Cardiac fibroblast (primary cell): Measurements from ENCODE around the gene NDUFC2.
"Not testable (repeated sequence)": the region's sequence is repeated elsewhere in the genome, so short reads cannot be mapped to it uniquely, and the experiment has no call there.

Experiments
- DNase-seq, 2 donors: peaks; one replicate each; pipeline versions ENCODE4 v3.0.0 to v3.0.0-alpha.2; 2010; ENCODE audit warnings: low read depth in 2 of 2
- H3K4me3 ChIP-seq, 2 donors: replicated peaks in 1 of 2; 1 replicate in 1 of 2; 2 replicates in 1 of 2; pipeline ENCODE4 v1.5.1; 2011; ENCODE audit warnings: low read depth in 2 of 2, low read length in 2 of 2, mild to moderate bottlenecking in 2 of 2, moderate library complexity in 1 of 2
- CTCF ChIP-seq: IDR thresholded peaks from one replicate; pipeline ENCODE4 v1.5.1; 2011; ENCODE audit warnings: low read depth, mild to moderate bottlenecking, low read length, inconsistent platforms

NDUFC2 gene

GRCh38 chr11:78085972-78086371 lies 6.3 kb upstream of the NDUFC2 start:
- DNase-seq: no peak
- H3K4me3 ChIP-seq: no peak overlapping the region
- no peak for TF ChIP-seq CTCF

GRCh38 chr11:78084506-78084905 lies 4.8 kb upstream of the NDUFC2 start:
- not testable (repeated sequence) for H3K4me3 ChIP-seq
- peak in 1 of 2 donors; percentile 55 for DNase-seq

GRCh38 chr11:78083021-78083420 lies 3.4 kb upstream of the NDUFC2 start:
- peak in 1 of 2 donors; percentile 28 for DNase-seq
- H3K4me3 ChIP-seq: no peak overlapping the region
- TF ChIP-seq CTCF: no peak

- no peak for TF ChIP-seq CTCF
- no peak overlapping the region for H3K4me3 ChIP-seq
- DNase-seq: no peak
These were observed 2.5 kb upstream of the NDUFC2 start for GRCh38 chr11:78082146-78082545.

- H3K4me3 ChIP-seq: no peak overlapping the region
- TF ChIP-seq CTCF: no peak
- no peak for DNase-seq
These were observed 1.9 kb upstream of the NDUFC2 start for GRCh38 chr11:78081583-78081982.

- H3K4me3 ChIP-seq: no peak overlapping the region
- DNase-seq: peak; percentile 80 to 89
- no peak for TF ChIP-seq CTCF
These were observed 1.3 kb upstream of the NDUFC2 start for GRCh38 chr11:78080818-78081495.

GRCh38 chr11:78080084-78080817 lies 589 bp upstream of the NDUFC2 start:
- TF ChIP-seq CTCF: no peak
- no peak for DNase-seq
- peak overlapping the region; percentile 93 to 94 for H3K4me3 ChIP-seq
